Measurements from ENCODE around the gene EML6.
"Not testable (repeated sequence)": the region's sequence is repeated elsewhere in the genome, so short reads cannot be mapped to it uniquely, and the experiment has no call there.

Gene EML6

DNA sequence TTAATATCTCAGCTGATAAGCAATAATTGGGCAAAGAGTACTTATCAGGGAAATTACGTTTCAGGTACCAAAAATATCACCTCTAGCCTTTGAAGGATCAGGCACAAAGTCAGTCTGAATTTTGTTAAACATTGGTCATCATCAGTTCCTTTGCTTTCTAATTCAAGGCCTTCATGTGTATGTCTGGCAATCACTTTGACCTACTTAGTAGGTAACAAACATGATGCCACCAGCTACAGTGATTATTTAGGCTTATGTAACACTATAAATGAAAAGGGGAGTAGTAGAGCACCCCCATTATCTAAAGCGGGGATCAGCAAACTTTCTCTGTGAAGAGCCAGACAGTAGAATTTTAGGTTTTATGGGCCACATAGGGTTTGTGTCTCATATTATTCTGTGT is 251.7 kb downstream of the EML6 start:
- no peak for DNase-seq

GRCh38 chr2:54975598-54976492 is 252.4 kb downstream of the EML6 start:
- no peak for DNase-seq

- DNase-seq, result no peak
Observed at GRCh38 chr2:54977149-54977548, 253.7 kb downstream of the EML6 start.

GRCh38 chr2:54979321-54980044 is 256.0 kb downstream of the EML6 start:
- no peak for DNase-seq

DNA sequence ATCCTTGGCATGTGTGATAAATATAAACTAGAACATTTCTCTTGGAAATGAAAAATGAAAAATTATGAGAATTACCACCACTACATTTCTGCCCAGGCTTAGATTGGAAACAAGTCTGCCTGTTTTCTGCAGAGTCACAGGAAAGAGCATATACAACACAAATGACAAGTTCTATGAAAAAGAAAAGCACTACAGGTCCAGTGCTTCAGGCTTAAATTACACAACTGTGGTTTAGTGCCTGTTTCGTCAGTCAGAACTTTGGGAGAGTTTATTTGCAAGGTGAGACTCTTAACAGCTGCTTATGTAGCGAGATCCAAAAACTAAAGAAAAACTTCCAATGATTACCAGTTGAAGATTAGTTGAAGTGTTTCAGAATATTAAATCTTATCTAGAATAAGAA is 257.9 kb downstream of the EML6 start:
- DNase-seq, result no peak

- no peak for DNase-seq
Observed at GRCh38 chr2:54983345-54984220, 260.1 kb downstream of the EML6 start.

GRCh38 chr2:54984476-54984875 is 261.0 kb downstream of the EML6 start:
- DNase-seq, result no peak

DNA sequence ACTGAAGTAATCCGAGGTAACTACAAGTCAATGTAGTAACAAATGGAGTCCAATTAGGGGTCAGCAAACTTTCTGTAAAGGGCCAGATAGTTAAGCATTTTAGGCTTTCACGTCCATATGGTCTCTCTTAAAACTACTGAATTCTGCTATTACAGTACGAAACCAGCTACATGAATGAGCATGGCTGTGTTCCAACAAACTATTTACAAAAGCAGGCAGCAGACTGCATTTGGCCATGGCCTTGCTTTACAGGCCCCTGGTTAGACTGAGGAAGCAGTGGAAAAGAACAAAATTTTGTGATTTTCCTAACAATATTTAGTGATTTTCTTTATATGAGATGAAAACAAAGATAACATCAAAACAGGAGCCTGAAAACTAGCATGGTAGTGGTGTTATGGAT is 262.8 kb downstream of the EML6 start:
- DNase-seq, result no peak

- DNase-seq, result no peak
Observed at GRCh38 chr2:54988612-54989011, 265.1 kb downstream of the EML6 start.

GRCh38 chr2:54990694-54991093 is 267.2 kb downstream of the EML6 start:
- DNase-seq, result not testable (repeated sequence)

DNA sequence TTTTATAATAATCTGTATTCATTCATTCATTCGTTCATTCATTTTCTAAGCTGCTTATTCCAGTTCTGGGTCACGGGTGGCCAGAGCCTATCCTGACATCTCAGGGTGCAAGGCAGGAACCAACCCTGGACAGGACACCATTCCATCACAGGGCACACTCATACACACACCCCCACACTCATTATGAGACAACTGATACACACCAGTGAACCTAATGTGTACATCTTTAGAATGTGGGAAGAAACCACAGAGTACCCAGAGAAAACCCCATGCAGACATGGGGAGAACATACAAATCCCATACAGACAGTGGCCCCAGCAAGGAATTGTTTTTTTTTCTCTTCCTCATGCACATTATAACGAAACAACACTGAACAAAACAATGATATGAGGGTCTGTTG is 272.1 kb downstream of the EML6 start:
- no peak for DNase-seq

GRCh38 chr2:54997826-54998225 is 274.4 kb downstream of the EML6 start:
- no peak for DNase-seq

DNA sequence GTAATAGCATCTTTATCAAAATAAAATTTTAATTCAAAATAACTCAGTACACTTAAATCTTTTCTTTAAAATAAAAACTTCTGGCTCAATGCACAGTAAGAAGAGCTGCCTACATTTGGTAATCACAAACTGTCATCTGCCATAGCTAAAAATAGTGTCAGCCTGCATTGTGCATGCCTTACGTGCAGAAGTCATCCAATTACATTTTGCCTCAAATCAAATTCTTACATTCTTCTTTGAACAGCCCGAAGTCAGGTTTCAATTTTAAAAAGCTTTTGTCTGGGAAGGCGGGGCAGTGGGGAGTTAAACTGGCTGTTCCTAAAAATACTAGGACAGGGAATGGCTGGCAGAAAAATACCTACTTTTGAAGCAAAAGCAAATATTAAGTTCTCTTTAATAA is 275.7 kb downstream of the EML6 start:
- DNase-seq, result no peak

DNA sequence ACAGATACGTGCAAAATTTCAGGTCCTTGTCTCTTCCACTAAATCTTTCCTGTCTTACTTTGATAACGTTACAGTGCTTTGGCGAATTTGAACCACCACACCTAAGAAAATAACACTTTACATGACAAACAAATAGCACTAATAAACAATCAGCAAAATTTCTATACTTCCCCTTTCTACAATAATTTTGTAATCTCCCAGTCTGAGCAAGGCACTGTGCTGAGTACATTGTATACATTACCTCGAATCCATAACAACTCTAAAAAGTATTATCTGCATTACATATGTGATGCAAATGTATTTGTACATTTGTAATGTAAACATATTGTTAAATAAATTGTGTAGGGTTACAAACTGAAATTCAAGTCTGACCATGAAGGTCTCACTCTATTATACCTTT is 276.9 kb downstream of the EML6 start:
- DNase-seq, result no peak

- no peak for DNase-seq
Observed at GRCh38 chr2:55001716-55002115, 278.3 kb downstream of the EML6 start.

DNA sequence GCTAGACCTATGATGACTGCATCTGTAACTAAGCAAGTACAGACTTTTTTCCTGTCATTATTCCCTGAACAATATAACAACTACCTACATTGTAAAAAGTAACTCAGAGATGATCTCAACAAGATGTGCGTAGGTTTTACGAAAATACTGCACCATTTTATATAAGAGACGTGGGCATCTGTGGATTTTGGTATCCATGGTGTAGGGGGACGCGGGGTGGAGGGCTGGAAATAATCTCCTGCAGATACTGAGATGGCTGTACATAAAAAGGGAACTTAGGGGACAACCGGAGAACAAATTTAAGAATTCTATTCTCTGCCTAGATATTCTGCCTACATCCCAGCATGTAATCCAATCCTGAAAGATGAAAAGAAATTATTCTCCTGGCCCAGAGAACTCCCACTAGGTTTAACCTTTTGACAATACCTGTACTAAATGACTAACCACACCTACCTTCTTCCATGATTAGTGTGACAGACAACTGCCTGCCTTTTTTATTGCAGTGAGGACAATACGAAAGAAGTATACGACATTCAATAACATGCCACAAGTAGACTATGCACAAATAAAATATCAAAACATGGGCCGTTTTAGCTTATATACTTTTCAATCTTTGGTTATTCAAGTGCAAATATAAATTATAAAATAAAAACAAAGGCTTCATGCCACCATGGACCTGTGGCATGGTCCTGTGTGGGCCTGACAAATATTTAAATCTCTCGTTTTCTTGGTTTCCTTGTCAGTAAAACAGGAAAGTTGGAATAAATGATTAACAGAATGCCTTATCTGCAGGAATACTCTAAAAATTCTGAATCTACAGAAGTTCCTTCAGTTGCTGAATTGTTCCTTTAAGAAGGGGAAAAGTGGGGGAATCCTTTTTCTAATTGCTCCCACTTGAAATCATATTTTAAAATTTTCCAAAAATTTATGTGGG is 280.5 kb downstream of the EML6 start:
- DNase-seq, result no peak

- no peak for DNase-seq
Observed at GRCh38 chr2:55006306-55006705, 282.8 kb downstream of the EML6 start.

GRCh38 chr2:55009277-55010060 is 286.0 kb downstream of the EML6 start:
- DNase-seq, result no peak

GRCh38 chr2:55010149-55010591 is 286.7 kb downstream of the EML6 start:
- no peak for DNase-seq

- no peak for DNase-seq
Observed at GRCh38 chr2:55010915-55011314, 287.5 kb downstream of the EML6 start.

Measured in NCI-H510A treated with DMSO at 0.1 percent for 48 hours (cell line).